ENCODE data around the gene GRIA1.

The GRIA1 gene

DNA sequence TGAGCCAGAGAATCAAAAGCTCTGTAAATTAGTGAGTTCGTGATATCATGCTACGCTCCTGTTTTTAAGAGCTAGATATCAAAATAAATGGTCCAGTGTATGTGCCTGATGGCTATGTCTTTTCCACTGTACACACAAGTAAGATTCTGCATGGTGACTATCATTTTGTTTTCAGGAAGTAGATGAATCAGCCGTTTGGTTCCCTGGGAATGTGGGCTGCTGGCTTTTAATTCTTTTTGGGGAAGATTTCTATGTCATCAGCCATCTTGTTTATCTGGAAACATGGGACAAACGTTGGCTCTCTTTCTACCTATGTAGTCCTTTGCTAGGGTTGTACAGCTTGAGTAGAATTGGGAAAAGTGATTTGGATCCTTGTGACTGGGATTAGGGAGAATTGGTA is 126.7 kb downstream of the GRIA1 start:
- no peak for DNase-seq

DNA sequence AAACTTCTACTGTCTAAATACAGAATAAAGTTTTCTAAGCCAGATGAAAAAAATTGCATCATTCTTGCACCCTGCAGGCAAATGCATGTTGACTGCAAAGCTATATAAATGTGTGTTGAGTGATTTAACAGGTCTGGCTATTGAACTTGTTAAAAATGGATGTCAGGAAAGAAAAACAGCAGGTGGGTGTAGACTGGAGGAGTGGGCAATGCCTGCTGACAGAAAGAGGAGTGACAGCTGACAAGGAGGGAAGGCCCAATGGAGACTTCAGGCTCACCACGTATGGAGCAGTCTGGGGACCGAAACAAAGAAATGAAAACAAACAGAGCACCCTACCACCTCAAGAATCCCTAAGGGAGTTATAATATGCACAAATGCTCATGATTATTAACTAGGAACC is 127.8 kb downstream of the GRIA1 start:
- no peak for DNase-seq

DNA sequence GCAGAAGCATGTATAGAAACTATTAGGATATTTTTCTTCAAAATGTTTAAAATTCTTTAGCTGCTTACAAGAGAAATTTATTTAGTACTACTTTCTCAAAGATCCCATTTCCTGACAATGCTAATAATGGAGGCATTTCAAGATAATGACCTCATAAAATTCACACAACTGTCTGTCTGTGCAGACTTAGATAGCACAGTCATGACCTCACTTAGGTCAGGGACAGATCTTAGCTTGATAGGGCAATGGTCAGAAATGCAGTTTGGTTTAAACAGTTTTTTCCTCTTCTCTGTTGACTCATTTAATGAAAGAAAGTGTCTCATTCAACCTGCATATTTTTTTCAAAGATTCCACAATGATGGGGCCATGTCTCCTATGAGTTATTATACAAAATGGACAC is 128.4 kb downstream of the GRIA1 start:
- no peak for DNase-seq

DNA sequence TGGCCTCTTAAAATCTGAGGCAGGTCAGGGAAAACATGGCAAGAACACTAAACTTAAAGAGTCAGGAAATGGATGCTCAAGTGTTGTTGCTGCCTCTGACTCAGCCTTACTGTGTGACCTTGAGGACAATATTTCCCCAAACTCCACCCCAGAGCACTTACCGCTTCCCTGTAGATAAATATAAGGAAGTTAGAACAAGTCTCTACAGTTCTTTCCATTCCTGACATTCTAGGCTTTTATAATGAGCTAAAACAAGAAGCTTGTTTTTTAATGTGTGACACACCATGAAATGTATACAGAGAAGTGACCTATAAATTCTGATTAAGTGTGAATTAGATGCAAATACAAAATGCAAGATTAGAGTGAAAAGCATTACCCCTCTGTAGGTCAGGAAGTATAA is 129.3 kb downstream of the GRIA1 start:
- DNase-seq, result no peak

DNA sequence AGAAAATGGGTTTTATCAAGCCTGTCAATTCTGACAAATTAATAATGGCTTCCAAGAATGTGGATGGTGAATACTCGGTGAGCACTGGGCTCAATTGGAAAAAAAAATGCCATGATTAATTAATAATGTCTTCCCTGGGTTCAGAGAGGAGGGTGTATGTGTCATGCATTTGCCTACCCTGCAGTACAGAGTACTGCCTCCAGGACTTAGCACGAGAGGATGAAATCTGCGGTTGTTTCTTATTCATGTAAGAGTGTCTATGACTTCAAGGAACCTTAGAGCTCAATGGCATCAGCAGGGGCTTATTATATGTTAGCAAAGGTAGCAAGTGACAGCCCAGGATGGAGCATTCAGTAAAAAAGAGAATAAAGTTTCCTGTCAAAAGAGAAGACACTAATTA is 132.7 kb downstream of the GRIA1 start:
- DNase-seq, result no peak

DNA sequence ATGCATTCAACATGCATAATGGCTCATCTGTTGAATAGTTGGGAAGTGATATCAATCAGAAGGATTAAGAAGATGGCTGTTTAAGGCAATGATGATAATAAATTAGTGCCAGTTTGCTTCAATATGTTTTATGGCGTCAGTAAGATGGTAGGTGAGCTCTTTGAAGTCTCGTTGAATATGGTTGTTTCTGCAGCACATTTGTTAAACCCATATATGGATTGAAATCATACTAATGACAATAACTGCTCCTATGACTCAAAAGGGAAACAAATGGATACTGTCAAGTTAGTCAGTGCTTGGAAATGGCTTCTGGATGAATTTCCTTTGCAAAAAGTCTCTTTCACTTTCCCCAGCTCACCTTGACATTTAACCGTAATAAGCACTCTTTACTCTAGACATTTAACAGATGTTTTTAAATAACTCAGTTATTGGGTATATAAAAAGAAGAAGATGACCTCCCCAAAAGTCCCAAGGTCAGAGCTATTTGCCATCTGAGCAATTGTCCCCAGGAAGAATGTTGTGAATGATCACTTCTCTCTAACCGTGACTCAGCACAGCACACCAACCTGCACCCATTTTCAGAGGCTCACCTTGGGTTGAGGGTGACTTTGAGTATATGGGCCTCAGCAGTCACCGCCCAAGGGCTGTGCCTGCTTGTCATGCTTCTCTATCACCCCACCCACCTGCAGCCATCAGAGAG is 133.4 kb downstream of the GRIA1 start:
- DNase-seq, result no peak

DNA sequence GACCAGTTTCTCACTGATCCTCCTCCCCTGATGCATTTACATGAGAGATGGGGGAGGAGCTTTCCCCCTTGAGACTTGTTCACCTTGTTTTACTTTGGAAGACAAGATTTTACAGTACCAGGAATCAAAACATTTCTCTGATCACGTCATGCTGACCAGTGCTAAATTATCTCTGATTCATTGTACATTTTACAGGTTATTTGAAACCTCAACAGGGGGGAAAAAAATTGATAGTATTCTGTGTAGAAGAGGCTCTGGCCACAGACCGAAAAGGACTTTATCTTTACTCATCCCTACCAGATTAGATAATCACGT is 133.9 kb downstream of the GRIA1 start:
- DNase-seq, result no peak

DNA sequence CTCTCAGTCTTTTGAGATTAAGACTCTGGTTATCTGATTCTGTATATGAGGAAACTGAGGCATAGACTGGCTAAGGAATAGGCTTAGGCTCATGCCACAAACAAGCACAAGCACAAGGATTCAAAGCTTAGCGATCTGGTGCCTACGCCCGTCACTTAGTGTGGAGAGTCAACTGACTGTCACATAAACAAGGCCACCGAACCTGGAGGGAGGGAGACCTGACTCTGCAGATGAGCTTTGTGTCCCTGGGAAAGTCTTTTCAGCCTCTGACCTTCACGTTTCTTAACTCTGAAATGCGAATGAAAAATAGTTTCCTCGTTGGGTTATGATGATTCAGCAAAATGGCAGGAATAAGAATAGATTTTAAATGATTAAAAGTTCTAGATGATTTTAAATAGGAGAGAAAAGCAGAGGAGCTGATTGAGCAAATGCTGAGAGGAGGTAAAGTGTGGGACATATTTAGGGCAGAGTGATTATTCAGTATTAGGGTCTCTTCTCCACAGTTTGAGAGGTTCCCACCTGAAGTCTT is 135.4 kb downstream of the GRIA1 start:
- DNase-seq, result no peak

DNA sequence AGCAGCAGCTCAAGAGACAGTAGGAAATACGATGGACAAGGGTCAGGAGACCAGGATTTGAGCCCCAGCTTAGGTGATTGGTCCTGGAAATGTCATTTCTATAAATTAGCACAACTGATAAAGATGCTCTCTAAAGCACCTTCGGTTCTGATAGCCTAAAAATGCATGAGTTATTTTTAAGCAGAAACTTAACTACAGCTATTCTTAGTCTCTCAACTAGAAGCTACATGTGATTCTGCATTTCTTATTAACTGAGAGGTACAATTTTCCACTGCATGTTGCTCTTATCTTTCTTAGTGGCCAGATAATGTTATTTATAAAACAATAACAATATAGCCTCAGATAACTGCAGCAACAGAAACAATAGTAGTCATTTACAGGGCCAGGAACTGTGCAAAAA is 136.4 kb downstream of the GRIA1 start:
- DNase-seq, result no peak

DNA sequence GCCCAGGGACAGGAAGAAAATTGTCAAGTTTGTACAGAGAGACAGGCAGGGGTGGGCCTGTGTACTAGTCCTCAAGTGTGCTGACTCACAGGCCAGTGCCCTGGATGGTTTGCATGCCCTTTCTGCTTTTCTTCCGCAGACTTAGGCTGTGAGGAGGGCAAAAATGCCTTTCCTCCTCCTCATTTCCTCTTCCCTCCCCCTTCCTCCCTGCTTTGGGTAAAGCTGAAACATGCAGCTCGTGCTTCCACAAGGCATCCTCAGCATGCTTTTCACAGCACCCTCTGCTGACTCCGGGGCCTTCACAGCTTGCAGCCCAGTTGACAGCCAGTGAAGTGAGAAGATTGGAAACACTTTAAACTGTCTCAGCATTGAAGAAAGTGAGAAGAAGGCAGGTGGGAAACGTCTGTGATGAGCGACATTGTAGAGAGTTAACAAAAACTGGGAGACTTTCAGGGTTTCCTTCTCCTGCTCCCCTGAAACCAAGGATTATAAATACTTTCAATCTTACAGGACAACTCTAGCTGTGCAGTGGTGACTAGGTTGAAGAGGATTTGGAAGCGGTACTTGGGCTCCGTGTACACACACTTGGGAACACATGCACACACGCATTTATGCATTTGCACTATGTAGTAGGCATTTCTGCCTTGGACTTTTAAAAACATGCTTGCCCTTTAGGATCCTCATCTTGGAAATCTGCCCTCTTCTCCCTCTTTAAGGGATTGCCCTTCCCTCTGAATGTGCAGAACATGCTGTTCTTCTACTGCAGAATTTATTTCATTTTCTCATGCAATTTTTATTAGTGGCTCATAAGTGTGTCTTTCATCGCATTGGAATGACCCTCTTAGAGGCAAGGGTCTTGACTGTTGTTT is 138.8 kb downstream of the GRIA1 start:
- no peak for DNase-seq

DNA sequence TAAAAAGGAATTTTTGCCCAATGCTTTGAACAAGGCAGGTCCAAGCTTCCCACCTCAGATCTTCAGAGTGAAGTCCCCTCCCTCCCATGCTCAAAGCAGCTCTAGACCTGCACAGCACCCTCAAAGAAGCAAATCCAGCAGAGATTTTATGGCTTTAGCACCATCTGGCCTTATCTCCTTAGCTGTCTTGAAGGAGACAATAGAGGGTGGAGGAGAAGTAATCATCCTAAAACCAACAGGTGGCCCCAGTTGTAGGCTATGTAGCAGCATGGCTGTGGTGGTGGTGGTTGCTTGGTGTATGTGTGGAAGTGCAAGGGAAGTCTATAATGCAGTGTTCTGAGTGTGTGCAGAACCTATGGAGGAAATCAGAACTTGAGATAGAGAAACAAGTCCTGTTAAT is 140.1 kb downstream of the GRIA1 start:
- DNase-seq, result no peak

DNA sequence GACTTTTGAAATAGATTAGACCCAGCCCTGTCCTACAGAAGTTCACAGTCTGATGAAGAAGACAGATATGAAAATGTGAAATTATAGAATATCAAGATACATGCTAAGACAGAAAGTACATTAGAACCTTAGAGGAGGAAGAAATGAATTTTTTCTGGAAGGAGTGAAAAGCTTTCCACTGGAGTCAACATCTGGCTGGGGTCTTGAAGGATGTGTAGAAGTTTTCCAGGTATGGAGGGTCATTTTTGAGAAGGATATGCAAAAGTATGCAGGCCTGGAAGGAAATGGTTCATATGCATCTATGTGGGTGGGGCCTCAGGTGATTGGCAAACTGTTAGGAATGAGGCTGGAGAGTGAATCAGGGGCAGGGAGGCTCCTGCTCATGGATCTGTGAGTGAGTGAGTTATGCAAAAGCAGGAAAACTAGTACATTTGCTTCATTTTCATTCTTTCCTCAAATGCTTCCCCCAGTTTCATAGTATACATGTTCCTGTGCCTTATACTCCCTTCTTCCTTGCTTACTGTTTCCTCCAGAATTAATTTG is 142.3 kb downstream of the GRIA1 start:
- DNase-seq, result no peak

DNA sequence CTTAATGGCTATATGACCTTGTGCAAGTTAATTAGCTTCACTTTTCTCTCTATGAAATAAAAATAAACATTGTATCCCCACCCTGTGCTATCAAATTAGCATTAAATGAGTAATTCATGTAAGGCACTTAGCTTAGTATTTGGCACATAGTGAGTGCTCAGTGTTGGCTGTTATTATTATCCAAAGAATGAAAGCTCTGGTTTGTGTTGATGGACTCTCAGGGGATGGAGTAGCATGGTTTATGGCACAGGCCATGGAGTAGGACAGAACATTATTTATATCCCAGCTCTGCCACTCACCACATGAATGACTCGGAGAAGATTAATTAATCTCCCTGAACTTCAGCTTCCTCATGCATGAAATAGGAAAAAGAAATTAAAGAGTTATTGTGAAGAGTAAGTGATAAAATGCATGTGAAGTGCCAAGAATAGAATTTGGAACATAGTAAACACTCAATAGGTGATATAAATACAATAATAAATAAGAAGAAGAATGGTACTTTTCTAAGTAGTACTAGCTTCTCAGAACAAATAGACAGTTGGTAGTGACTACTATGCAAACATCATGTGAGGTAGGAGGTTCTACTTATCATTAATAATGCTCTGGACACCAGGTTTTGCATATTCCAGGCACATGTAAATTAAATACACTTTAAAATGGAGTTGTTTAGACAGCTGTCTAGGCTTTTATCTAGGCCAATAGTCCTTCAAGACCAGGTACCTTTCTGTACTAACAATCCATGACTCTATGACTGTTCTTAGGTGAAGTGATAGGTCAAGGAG is 146.4 kb downstream of the GRIA1 start:
- DNase-seq, result no peak

DNA sequence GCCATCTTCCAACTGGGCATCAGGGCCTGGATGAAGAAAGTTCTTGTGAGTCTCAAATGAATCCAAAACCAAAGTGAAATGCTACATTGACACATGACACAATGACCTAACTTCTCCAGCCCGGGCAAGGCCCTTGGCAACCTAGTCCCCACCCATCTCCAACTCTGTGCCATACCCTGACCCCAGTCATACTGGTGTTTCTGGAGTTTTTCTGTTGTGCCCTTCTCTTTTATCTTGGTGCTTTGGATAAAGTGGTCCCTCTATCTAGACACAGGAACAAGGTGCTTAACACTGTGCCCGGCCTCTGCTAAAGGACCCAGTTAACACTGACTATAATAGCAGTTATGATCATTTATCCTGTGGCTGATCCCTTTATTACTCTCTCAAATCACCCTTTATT is 149.8 kb downstream of the GRIA1 start:
- no peak for DNase-seq

DNA sequence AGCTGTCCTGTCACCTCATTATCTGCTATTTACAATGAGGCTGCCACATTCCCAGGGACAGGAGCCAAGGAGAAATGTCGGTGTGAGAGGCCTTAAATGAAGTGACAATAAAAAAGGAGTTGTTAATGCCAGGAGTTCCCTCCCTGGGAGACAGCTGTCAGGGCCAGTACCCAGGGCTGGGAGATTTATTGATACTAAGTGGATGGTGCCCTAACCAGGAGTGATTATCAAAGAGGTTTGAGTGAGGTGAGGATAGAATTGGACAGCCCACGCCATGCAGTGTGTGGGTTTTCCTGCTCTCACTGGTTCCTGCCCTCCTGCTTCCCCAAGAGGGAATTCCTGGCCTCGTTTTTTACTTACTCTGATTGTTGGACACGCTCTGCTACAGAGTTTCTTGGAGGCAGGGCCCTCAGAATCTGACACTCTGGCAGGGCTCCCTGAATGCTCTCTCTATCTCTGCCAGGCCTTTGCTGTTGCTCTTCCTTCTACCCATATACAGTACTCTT is 150.8 kb downstream of the GRIA1 start:
- DNase-seq, result no peak

DNA sequence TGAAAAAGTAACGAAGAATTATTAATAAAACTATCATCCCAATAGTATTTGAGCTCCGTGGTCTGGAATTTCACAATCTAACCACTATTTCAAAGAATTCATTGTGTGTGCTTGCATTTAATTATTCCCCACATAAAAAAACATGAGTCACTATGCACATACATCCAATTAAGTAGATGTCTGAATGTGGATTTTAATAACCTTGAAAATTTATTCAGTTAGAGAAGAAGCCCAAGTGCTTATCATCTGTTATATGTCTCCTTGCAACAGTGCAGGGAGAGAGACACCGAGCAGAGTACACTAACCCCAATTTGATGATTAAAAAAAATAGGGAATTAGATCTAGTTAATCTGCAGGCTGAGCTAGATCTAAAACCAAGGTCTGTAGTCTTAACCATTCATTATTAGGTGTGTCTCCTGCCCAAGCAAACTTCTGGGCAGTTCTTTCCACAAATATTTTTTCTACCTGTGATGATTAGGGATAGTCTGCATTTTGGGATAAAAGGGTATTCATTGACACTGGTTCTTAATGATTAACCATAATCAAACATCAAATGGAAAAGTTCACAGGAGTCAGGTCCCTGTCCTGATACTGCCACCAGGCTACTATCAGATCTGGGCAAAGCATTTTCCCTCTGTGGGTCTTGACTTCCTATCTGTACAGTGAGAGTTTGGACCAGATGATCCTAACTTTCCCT is 164.2 kb downstream of the GRIA1 start:
- no peak for DNase-seq

DNA sequence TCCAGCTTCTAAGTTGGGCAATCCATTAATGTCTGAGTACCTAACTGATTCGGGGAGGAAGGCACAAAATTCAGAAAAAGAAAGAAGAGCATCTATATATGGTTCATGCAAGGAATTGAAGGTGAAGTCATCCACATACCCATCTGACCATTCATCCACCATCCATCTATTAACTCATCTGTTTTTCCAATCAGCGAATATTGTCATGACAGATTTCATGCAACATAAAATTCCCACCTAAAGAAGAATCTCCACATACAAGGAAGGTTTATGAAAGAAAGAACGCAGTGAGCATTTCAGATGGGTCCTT is 164.7 kb downstream of the GRIA1 start:
- DNase-seq, result no peak

DNA sequence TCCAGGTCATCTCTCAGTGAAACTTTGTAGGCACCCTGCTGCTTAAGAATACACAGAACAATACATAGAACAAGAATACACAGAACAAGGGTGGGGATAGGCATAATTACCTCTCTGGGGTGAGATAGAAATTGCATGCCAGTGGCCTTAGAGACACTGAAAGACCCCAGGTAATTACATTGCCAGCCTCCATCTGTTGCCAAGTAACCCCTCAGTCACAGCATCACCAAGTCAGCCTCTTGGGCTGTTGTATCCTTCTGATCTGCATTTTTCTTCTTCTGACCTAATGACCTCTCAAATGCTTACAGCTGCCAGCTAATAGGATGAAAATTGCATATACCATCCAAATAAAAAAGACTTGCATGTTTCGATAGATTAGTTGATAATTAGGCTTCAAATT is 167.7 kb downstream of the GRIA1 start:
- DNase-seq, result no peak

DNA sequence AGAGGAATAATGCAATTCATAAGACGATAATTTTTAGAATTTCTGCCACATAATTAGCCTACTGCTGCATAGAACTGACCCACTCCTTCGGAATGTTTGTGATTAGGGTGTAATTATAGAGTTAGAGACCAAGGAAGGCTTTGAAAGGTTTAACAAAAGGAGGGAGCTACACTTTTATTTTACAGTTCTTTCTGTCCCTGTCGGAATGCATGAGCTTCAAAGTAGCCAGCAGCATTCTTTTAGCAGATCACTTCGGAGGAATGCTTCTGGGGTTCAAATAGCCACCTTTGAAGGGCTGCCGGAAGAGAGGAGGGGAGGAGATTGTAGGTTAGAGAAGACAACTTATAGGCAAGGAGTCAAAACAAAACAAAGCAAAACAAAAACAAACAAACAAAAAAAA is 168.1 kb downstream of the GRIA1 start:
- no peak for DNase-seq

DNA sequence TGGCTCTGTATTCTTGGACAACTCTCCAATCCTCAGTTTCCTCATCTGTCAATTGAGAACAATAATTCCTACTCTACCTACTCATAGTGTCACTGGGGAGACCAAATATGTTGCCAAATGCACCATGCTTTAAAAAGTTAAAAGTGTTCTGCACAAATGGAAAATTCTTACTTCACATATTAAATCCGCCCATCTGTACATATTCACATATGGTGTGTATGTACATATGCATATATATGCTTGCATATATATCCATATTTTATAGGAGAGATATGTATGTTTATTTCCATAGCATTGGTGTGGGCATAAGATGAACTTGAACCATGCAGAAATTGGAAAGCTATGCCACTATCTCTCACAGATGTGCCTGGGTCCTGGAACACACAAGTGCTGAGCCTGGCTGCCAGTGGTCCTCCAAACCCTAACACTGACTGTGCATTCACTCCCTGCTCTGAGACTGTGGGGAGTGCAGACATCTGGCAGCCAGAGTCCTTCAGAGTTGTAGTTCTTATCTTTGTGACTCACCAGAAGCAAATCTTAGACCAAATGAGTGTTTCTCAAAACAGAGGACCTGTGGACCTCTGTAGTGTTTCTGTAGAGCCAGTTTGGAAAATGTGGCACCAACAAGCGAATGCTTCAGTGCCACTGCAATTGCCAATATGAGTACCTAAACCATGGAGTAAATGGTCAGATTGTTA is 168.7 kb downstream of the GRIA1 start:
- no peak for DNase-seq

DNA sequence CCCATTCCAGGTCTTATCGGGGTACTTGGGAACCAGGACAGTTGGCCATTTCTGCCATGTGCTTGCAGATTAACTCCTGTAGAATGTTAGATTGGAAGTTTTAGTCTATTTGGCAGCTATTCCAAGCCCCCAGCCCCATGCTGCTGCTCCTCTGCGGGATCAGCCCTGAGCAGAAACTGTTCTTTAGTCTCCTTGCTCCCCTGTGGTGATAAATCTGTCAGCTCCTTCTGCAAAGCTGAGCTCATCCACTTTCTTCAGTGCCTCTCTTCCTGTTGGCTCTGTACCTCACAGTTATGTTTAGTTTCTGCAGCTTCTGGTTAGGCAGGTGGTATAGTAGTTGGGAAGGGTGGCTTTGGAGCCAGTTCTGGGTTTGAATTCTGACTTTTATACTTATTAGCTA is 170.4 kb downstream of the GRIA1 start:
- DNase-seq, result no peak

DNA sequence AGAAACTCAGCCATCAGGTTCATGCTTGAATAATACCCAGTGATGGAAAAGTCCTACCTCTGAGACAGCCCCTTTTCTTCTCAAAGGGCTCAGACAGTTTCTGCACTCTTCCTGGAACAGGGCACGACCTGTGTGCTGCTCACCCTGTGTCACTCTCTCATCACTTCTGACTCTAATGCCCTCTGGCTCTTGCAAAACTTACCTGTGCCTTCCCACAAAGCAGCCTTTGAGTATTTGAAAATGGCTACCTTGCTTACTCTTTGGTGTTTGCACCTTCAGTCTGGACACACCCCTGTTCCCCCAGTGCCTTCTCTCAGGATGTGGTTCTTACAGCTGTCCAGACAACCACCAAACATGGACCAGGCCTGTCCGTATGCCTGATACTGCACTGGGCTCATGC is 171.4 kb downstream of the GRIA1 start:
- DNase-seq, result no peak

Data from GF-D8 (cell line).